H9 (cell line): ENCODE measurements around the gene DLG2. TPM values are rescaled to one million over a fixed set of nuclear protein-coding genes. Genes with fewer than 3 reads are reported as not detected.

Experiments
- DNase-seq: peaks from one replicate; pipeline ENCODE4 v3.0.0-alpha.2; 2017
- H2AFZ ChIP-seq: one replicate; pipeline ENCODE4 v1.6.1; 2013; ENCODE audit warnings: mild to moderate bottlenecking, low read length, control low read depth, moderate library complexity
- H2AK5ac ChIP-seq: 2 replicates; pipeline ENCODE4 v1.6.1; 2013; ENCODE audit warnings: low read length, control low read depth, mixed read lengths; ENCODE audit not compliant: insufficient read length
- H2BK120ac ChIP-seq: one replicate; pipeline ENCODE4 v1.6.1; 2013; ENCODE audit warnings: low read depth, mild to moderate bottlenecking, low read length, control low read depth, inconsistent platforms; ENCODE audit not compliant: poor library complexity, severe bottlenecking
- H2BK12ac ChIP-seq: 2 replicates; pipeline ENCODE4 v1.6.1; 2013; ENCODE audit warnings: low read length, control low read depth, mixed read lengths, low read depth; ENCODE audit not compliant: insufficient read length
- H2BK15ac ChIP-seq: 2 replicates; pipeline ENCODE4 v1.6.1; 2013; ENCODE audit warnings: low read depth, low read length, control low read depth
- H2BK20ac ChIP-seq: one replicate; pipeline ENCODE4 v1.6.1; 2013; ENCODE audit warnings: low read depth, mild to moderate bottlenecking, low read length, control low read depth, inconsistent platforms; ENCODE audit not compliant: poor library complexity, severe bottlenecking
- H2BK5ac ChIP-seq: 2 replicates; pipeline ENCODE4 v1.6.1; 2013; ENCODE audit warnings: low read length, control low read depth, mixed read lengths; ENCODE audit not compliant: insufficient read length
- H3K14ac ChIP-seq: 2 replicates; pipeline ENCODE4 v1.6.1; 2013; ENCODE audit warnings: low read length, control low read depth; ENCODE audit not compliant: insufficient read depth
- H3K18ac ChIP-seq: 2 replicates; pipeline ENCODE4 v1.6.1; 2013; ENCODE audit warnings: low read depth, mild to moderate bottlenecking, mixed read lengths, low read length, control low read depth; ENCODE audit not compliant: insufficient read length
- H3K23ac ChIP-seq: 2 replicates; pipeline ENCODE4 v1.6.1; 2013; ENCODE audit warnings: low read length, control low read depth, mixed read lengths, low read depth; ENCODE audit not compliant: insufficient read length
- H3K23me2 ChIP-seq: 2 replicates; pipeline ENCODE4 v1.6.1; 2013; ENCODE audit warnings: low read depth, mild to moderate bottlenecking, mixed read lengths, low read length, control low read depth; ENCODE audit not compliant: insufficient read length, poor library complexity, severe bottlenecking
- H3K27ac ChIP-seq: 2 replicates; pipeline ENCODE4 v1.5.1; 2013; ENCODE audit warnings: low read length, control low read depth, mixed read lengths, low read depth; ENCODE audit not compliant: insufficient read length
- H3K27me3 ChIP-seq: 2 replicates; pipeline ENCODE4 v1.6.1; 2013; ENCODE audit warnings: low read length, control low read depth, inconsistent platforms; ENCODE audit not compliant: insufficient read depth
- H3K4ac ChIP-seq: 2 replicates; pipeline ENCODE4 v1.6.1; 2013; ENCODE audit warnings: low read depth, mild to moderate bottlenecking, control low read depth, inconsistent platforms, low read length, moderate library complexity
- H3K4me1 ChIP-seq: 2 replicates; pipeline ENCODE4 v1.6.1; 2013; ENCODE audit warnings: low read length, control low read depth, inconsistent platforms; ENCODE audit not compliant: insufficient read depth
- H3K4me2 ChIP-seq: 2 replicates; pipeline ENCODE4 v1.6.1; 2013; ENCODE audit warnings: low read length, control low read depth, mixed read lengths; ENCODE audit not compliant: insufficient read length, insufficient read depth
- H3K56ac ChIP-seq: 2 replicates; pipeline ENCODE4 v1.6.1; 2013; ENCODE audit warnings: low read depth, mild to moderate bottlenecking, mixed read lengths, low read length, control low read depth; ENCODE audit not compliant: insufficient read length
- H3K79me1 ChIP-seq: 2 replicates; pipeline ENCODE4 v1.6.1; 2013; ENCODE audit warnings: low read depth, mild to moderate bottlenecking, moderate library complexity, low read length, control low read depth, inconsistent platforms; ENCODE audit not compliant: insufficient read depth, poor library complexity, severe bottlenecking
- H3K79me2 ChIP-seq: 2 replicates; pipeline ENCODE4 v1.6.1; 2013; ENCODE audit warnings: low read length, control low read depth, inconsistent platforms; ENCODE audit not compliant: insufficient read depth
- H3K9ac ChIP-seq: 2 replicates; pipeline ENCODE4 v1.6.1; 2013; ENCODE audit warnings: low read length, control low read depth, mixed read lengths; ENCODE audit not compliant: insufficient read length; ENCODE audit errors: extremely low read depth
- H3K9me3 ChIP-seq: one replicate; pipeline ENCODE4 v1.6.1; 2013; ENCODE audit warnings: low read depth, low read length, inconsistent platforms; ENCODE audit not compliant: control insufficient read depth
- H3T11ph ChIP-seq: one replicate; pipeline ENCODE4 v1.6.1; 2013; ENCODE audit warnings: mild to moderate bottlenecking, low read length, control low read depth, inconsistent platforms
- H4K20me1 ChIP-seq: one replicate; pipeline ENCODE4 v1.6.1; 2013; ENCODE audit not compliant: control insufficient read depth, insufficient read length, insufficient read depth
- H4K5ac ChIP-seq: 2 replicates; pipeline ENCODE4 v1.6.1; 2013; ENCODE audit warnings: low read depth, mild to moderate bottlenecking, mixed read lengths, low read length, control low read depth; ENCODE audit not compliant: insufficient read length
- H4K8ac ChIP-seq: replicated peaks from 2 replicates; pipeline ENCODE4 v1.6.1; 2013; ENCODE audit warnings: low read length, control low read depth, mixed read lengths, low read depth; ENCODE audit not compliant: insufficient read length
- H4K91ac ChIP-seq: 2 replicates; pipeline ENCODE4 v1.6.1; 2013; ENCODE audit warnings: low read depth, mild to moderate bottlenecking, moderate library complexity, mixed read lengths, low read length, control low read depth; ENCODE audit not compliant: insufficient read length
- H3K27ac Mint-ChIP-seq, 3 experiments: 2 replicates in 2 of 3; 3 replicates in 1 of 3; pipeline ENCODE4 v1.8.0; 2020 to 2021; ENCODE audit warnings: mixed read lengths in 3 of 3, mild to moderate bottlenecking in 1 of 3, moderate library complexity in 1 of 3
- H3K27me3 Mint-ChIP-seq: 2 replicates; pipeline ENCODE4 v1.8.0; 2021; ENCODE audit warnings: low read depth, mild to moderate bottlenecking, moderate library complexity, mixed read lengths
- H3K36me3 Mint-ChIP-seq, 3 experiments: 2 replicates in 2 of 3; 3 replicates in 1 of 3; pipeline ENCODE4 v1.8.0; 2020 to 2021; ENCODE audit warnings: low read depth in 3 of 3, mixed read lengths in 3 of 3; ENCODE audit not compliant: insufficient read depth in 1 of 3
- H3K4me1 Mint-ChIP-seq, 2 experiments: 2 replicates each; pipeline ENCODE4 v1.8.0; 2020; ENCODE audit warnings: mixed read lengths in 2 of 2
- H3K4me3 Mint-ChIP-seq, 2 experiments: 2 replicates in 1 of 2; 3 replicates in 1 of 2; pipeline ENCODE4 v1.8.0; 2020 to 2021; ENCODE audit warnings: mild to moderate bottlenecking in 2 of 2, mixed read lengths in 2 of 2, moderate library complexity in 1 of 2
- H3K9me3 Mint-ChIP-seq, 2 experiments: 2 replicates in 1 of 2; 3 replicates in 1 of 2; pipeline ENCODE4 v1.8.0; 2020; ENCODE audit warnings: mild to moderate bottlenecking in 2 of 2, mixed read lengths in 2 of 2, moderate library complexity in 1 of 2
- CTCF ChIP-seq: fragments of 200-600 bp; sonication (generic); conservative IDR thresholded peaks from 3 replicates; pipeline ENCODE4 v1.8.0; 2021; ENCODE audit warnings: antibody characterized with exemption, mild to moderate bottlenecking
- WGBS: extraction: QIAGEN DNeasy Blood & Tissue Kit; methylation state at CpG from one replicate; pipeline ENCODE4 v1.1.7; 2013; ENCODE audit warnings: missing lambda C conversion rate, low lambda C conversion rate, mixed read lengths; ENCODE audit not compliant: insufficient read length; ENCODE audit errors: extremely low coverage; 5-methylcytosine and 5-hydroxymethylcytosine counted together
- total RNA-seq: library from RNA; stranded (reverse); gene quantifications from 2 replicates; pipeline ENCODE4 v1.2.1, GENCODE V29; 2021

DLG2 gene
- total RNA-seq, 1 experiment from 2014 or later = 8.0 TPM

- Histone ChIP-seq H2BK120ac (no peak overlapping the region), H4K20me1 (no peaks in the 10 kb centered on the region), H2BK15ac (no peak overlapping the region), H3T11ph (no peak overlapping the region), H4K8ac (no peak overlapping the region), H3K79me1 (no peaks in the 10 kb centered on the region), H3K9ac (no peak overlapping the region), H2AFZ (no peak overlapping the region), H2BK20ac (no peak overlapping the region), H3K23me2 (peaks cover 3% of the 10 kb centered on the region), H2BK12ac (no peak overlapping the region), H4K91ac (no peak overlapping the region), H3K4me2 (no peak overlapping the region), H3K4ac (no peak overlapping the region), H3K14ac (no peak overlapping the region), H3K79me2 (peaks cover 15% of the 10 kb centered on the region), H3K18ac (no peak overlapping the region), H3K27ac (no peak overlapping the region), H3K9me3 (no peaks in the 10 kb centered on the region), H3K27me3 (no peaks in the 10 kb centered on the region; the same call in 1 of the 2 replicates), H3K4me1 (no peaks in the 10 kb centered on the region), H3K23ac (no peak overlapping the region), H2BK5ac (no peak overlapping the region), H2AK5ac (no peak overlapping the region), H4K5ac (no peak overlapping the region), H3K56ac (no peak overlapping the region)
- no peaks in the 10 kb centered on the region for H3K27me3 Mint-ChIP-seq
- WGBS = no CpG with 5 or more reads among the region's 1 CpG
- no peak overlapping the region for H3K27ac Mint-ChIP-seq
- H3K36me3 Mint-ChIP-seq = peaks cover 32 to 65% (median 55%) of the 10 kb centered on the region in 3 experiments
- H3K4me3 Mint-ChIP-seq = no peak overlapping the region
- H3K9me3 Mint-ChIP-seq = no peaks in the 10 kb centered on the region
- DNase-seq = no peak
- H3K4me1 Mint-ChIP-seq = peaks cover 25 to 30% of the 10 kb centered on the region in 2 experiments
- no peak for TF ChIP-seq CTCF
These were observed 31.0 kb upstream of the DLG2 start for GRCh38 chr11:85658180-85658579.
